HG03442 (cell line): ENCODE data around the gene TRAPPC10.

Experiments
- ATAC-seq: cut with Tn5 transposase; IDR thresholded peaks from one replicate; pipeline ENCODE4 v1.9.1; 2021; ENCODE audit warnings: mild to moderate bottlenecking, moderate library complexity; ENCODE audit not compliant: unreplicated experiment

Gene TRAPPC10

GRCh38 chr21:44063151-44063912 lies 51.2 kb downstream of the TRAPPC10 start:
- ATAC-seq: no peak

DNA sequence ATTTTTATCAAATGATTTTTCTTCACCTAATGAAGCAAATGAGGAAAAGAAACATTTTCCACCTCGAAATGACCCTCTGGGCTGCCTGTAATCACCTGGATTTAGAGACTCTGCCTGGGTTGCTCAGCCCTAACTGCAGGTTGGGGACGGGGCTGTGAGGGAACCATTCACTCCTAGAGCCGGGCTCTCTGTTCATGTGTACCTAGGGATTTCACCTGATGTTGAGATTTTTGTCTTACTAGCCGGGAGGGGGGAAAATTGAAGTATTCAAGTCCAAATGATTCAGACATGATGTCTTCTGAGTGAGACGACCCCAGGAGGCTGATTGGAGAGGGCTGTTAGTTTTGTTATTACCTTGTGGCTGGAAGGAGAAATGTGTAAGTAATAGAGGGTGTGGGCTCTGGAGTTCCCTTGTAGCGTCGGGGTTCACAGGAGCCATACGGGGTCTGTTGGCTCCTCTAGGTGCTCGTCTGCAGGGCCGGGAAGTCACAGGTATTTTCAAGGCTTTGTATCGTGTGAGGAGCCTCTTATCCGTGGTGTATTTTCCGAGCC lies 52.8 kb downstream of the TRAPPC10 start:
- no peak for ATAC-seq

- ATAC-seq: no peak
These were observed 53.3 kb downstream of the TRAPPC10 start for GRCh38 chr21:44065428-44065827.

DNA sequence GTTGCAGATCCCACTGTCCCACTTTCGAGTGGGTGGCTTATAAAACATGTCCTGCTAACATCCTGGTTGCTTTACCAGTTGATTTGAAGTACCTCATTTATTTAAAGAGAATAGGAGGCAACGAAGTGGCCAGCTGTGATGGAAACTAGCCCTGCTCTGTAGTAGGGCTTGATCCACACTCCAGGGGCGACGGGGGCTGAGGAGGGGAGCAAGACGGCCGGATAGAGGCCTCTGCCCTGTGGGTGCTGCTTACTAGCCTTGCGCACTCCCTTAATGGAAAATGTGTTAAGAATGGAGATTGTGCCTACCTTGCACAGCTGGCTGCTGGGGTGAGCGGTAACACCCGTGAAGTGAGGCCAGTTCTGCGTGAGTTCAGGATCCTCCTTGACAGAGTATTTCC lies 54.0 kb downstream of the TRAPPC10 start:
- ATAC-seq: no peak

- ATAC-seq: no peak
These were observed 55.1 kb downstream of the TRAPPC10 start for GRCh38 chr21:44067011-44067839.

DNA sequence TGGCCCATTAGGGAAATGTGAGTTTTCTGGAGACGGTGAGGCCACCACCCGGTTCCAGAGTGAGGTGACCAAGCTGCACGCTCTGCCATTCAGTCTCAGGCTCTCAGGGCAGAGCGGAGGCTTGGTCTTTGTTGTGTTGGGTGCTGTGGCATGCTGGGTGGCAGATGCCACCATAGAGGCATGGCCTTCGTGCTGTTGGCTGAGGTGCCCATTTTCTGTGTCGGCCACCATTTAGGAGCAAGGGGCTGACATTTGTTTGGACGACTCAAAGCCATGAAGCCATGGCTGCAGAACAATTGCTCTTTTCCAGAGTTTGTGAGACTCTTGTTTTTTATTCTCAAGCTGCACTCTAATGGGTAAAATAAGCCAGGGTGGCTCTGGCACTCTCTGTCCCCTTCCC lies 58.3 kb downstream of the TRAPPC10 start:
- no peak for ATAC-seq

GRCh38 chr21:44071359-44072104 lies 59.4 kb downstream of the TRAPPC10 start:
- no peak for ATAC-seq

GRCh38 chr21:44072111-44072510 lies 60.0 kb downstream of the TRAPPC10 start:
- ATAC-seq: no peak

- no peak for ATAC-seq
These were observed 62.3 kb downstream of the TRAPPC10 start for GRCh38 chr21:44074315-44074958.

- ATAC-seq: no peak
These were observed 64.2 kb downstream of the TRAPPC10 start for GRCh38 chr21:44076316-44076715.

GRCh38 chr21:44078411-44078981 lies 66.4 kb downstream of the TRAPPC10 start:
- no peak for ATAC-seq

DNA sequence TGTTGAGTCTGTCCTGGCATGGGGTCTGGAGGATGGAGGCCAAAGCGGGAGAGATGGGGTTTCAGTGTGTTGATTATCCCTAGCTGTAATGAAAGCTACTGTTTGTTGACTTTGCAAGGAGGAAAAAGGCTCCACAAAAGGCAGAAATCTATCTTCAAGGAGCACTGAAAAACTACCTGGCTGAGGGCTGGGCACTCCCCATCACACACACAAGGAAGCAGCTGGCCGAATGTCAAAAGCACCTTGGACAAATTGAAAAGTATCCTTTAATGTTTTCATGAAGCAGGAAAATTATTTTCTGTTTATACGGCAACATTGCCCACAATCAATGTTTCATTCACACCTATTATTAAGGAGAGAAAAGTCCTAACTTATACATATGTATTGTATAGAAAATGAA lies 67.3 kb downstream of the TRAPPC10 start:
- no peak for ATAC-seq

- ATAC-seq: no peak
These were observed 67.7 kb downstream of the TRAPPC10 start for GRCh38 chr21:44079846-44080245.

DNA sequence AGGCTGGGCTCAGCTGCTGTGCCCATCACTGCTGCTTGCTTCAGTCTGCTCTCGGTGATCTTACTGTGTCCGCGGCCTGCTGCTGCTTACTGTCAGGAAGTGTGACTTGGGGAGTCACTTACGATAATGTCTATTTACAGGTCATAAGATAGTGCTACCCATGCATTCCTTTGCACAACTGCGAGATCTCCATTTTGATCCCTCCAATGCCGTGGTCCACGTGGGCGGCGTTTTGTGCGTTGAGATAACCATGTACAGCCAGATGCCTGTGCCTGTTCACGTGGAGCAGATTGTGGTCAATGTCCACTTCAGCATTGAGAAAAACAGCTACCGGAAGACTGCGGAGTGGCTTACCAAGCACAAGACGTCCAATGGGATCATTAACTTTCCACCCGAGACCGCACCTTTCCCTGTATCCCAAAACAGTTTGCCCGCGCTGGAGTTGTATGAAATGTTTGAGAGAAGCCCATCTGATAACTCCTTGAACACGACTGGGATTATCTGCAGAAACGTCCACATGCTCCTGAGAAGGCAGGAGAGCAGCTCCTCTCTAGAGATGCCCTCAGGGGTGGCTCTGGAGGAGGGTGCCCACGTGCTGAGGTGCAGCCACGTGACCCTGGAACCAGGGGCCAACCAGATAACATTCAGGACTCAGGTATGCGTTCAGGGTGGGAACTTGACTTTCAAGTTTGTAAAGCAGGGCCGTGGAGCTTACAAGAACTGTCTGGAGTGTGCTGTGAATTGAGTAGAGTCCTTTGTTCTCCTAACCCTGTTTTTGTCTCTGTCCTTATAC lies 70.7 kb downstream of the TRAPPC10 start:
- ATAC-seq: no peak

DNA sequence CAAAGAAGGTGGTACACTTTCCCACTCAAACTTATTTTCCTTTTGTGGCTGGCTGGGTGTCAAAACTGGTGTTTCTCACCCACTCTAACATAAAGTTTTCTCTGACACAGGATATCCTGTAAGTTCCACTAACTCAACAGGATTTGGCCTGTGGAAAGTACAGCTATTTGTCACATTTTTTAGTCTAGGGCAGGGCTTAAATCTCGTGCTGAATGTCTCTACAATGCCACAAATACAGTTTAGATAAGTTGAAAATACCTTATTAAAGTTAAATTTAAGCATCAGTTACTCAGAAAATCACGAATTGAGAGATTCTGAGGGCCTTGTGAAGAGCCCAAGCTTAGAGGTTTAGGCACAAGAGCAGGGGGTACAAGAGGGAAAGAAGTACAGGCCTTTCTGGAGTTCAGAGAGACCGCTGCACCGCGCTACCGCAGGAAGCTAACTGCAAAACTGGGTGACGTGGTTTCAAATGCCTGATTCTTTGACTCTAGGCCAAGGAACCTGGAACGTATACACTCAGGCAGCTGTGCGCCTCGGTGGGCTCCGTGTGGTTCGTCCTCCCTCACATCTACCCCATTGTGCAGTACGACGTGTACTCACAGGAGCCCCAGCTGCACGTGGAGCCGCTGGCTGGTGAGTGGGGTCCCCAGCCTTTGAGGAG lies 71.7 kb downstream of the TRAPPC10 start:
- no peak for ATAC-seq

- ATAC-seq: no peak
These were observed 72.6 kb downstream of the TRAPPC10 start for GRCh38 chr21:44084496-44085241.

- no peak for ATAC-seq
These were observed 73.6 kb downstream of the TRAPPC10 start for GRCh38 chr21:44085491-44086321.
